Liver (tissue), 9 donors: Measurements from ENCODE around the gene RHOD. TPM values are rescaled to one million over a fixed set of nuclear protein-coding genes. Genes with fewer than 3 reads are reported as not detected.

Source experiments
- DNase-seq: peaks from one replicate; pipeline ENCODE4 v3.0.0-alpha.2; 2017; ENCODE audit warnings: low spot score
- H3K27ac ChIP-seq, 2 donors: one replicate each; pipeline ENCODE4 v1.7.0; 2013; ENCODE audit warnings: inconsistent platforms in 2 of 2, low read length in 2 of 2, control low read depth in 1 of 2, low read depth in 1 of 2, mild to moderate bottlenecking in 1 of 2
- H3K27me3 ChIP-seq, 4 donors: one replicate each; pipeline versions ENCODE4 v1.6.1 to v1.7.0; 2013; ENCODE audit warnings: low read length in 3 of 4, inconsistent platforms in 1 of 4, mild to moderate bottlenecking in 1 of 4, moderate library complexity in 1 of 4; ENCODE audit not compliant: control insufficient read depth in 4 of 4, insufficient read depth in 4 of 4
- H3K36me3 ChIP-seq, 4 donors: one replicate each; pipeline versions ENCODE4 v1.6.1 to v1.7.0; 2013; ENCODE audit warnings: low read length in 3 of 4, mild to moderate bottlenecking in 3 of 4, low read depth in 1 of 4, moderate library complexity in 1 of 4; ENCODE audit not compliant: control insufficient read depth in 4 of 4, insufficient read depth in 3 of 4
- H3K4me1 ChIP-seq, 4 donors: one replicate each; pipeline versions ENCODE4 v1.6.1 to v1.7.0; 2013; ENCODE audit warnings: low read length in 3 of 4, mild to moderate bottlenecking in 3 of 4, moderate library complexity in 1 of 4; ENCODE audit not compliant: control insufficient read depth in 4 of 4, insufficient read depth in 4 of 4
- H3K4me3 ChIP-seq, 3 donors: one replicate each; pipeline versions ENCODE4 v1.6.1 to v1.7.0; 2013; ENCODE audit warnings: low read length in 3 of 3, control low read depth in 1 of 3, low read depth in 1 of 3, mild to moderate bottlenecking in 1 of 3
- H3K9ac ChIP-seq, 2 donors: one replicate each; pipeline ENCODE4 v1.7.0; 2013; ENCODE audit warnings: low read length in 2 of 2, mild to moderate bottlenecking in 2 of 2, moderate library complexity in 2 of 2, control low read depth in 1 of 2, low read depth in 1 of 2
- H3K9me3 ChIP-seq, 4 donors: one replicate each; pipeline versions ENCODE4 v1.6.1 to v1.7.0; 2013; ENCODE audit warnings: low read length in 3 of 4; ENCODE audit not compliant: control insufficient read depth in 4 of 4
- EGR1 ChIP-seq, 2 donors: IDR thresholded peaks; 2 replicates each; pipeline ENCODE4 v1.6.1; 2016 to 2018; ENCODE audit warnings: antibody characterized with exemption in 2 of 2, low read depth in 2 of 2
- FOXA1 ChIP-seq: IDR thresholded peaks from 2 replicates; pipeline ENCODE4 v1.6.1; 2016; ENCODE audit warnings: antibody characterized with exemption
- FOXA2 ChIP-seq: IDR thresholded peaks from 2 replicates; pipeline ENCODE4 v1.6.1; 2016; ENCODE audit warnings: antibody characterized with exemption
- GABPA ChIP-seq, 2 donors: IDR thresholded peaks in 1 of 2; conservative IDR thresholded peaks in 1 of 2; 2 replicates each; pipeline ENCODE4 v1.6.1; 2016; ENCODE audit warnings: antibody characterized with exemption in 2 of 2, mild to moderate bottlenecking in 1 of 2, moderate library complexity in 1 of 2
- HNF4A ChIP-seq, 2 donors: conservative IDR thresholded peaks; 2 replicates each; pipeline ENCODE4 v1.6.1; 2016; ENCODE audit warnings: antibody characterized with exemption in 2 of 2, mild to moderate bottlenecking in 2 of 2
- HNF4G ChIP-seq: IDR thresholded peaks from 2 replicates; pipeline ENCODE4 v1.6.1; 2016; ENCODE audit warnings: antibody characterized with exemption
- JUND ChIP-seq, 2 donors: IDR thresholded peaks; 2 replicates each; pipeline ENCODE4 v1.6.1; 2016; ENCODE audit warnings: antibody characterized with exemption in 2 of 2
- RAD21 ChIP-seq, 2 donors: IDR thresholded peaks; 2 replicates each; pipeline ENCODE4 v1.6.1; 2016; ENCODE audit warnings: antibody characterized with exemption in 2 of 2, mild to moderate bottlenecking in 2 of 2
- RXRA ChIP-seq, 2 donors: IDR thresholded peaks; 2 replicates each; pipeline ENCODE4 v1.6.1; 2017 to 2018; ENCODE audit warnings: antibody characterized with exemption in 2 of 2, mild to moderate bottlenecking in 1 of 2
- YY1 ChIP-seq: IDR thresholded peaks from 2 replicates; pipeline ENCODE4 v1.6.1; 2016; ENCODE audit warnings: antibody characterized with exemption, mild to moderate bottlenecking
- WGBS: extraction: QIAGEN DNeasy Blood & Tissue Kit; methylation state at CpG from one replicate; pipeline ENCODE4 v1.1.7; 2013; 5-methylcytosine and 5-hydroxymethylcytosine counted together
- polyA plus RNA-seq, 2 donors: library from polyadenylated mRNA; stranded (reverse) in 1 of 2; unstranded in 1 of 2; fragments of 200-250 nt in 1 of 2; fragments of >200 nt in 1 of 2; fragmentation: Nextera tagmentation in 1 of 2; extraction: Ambion mirVana in 1 of 2; gene quantifications; one replicate each; pipeline versions ENCODE4 v1.2.1 to v1.2.3, GENCODE V29; 2013 to 2015
- total RNA-seq, 2 donors: library from RNA; depleted of rRNA; stranded (reverse); fragments of >200 nt; gene quantifications; one replicate each; pipeline ENCODE4 v1.2.3, GENCODE V29; 2014
- TF ChIP-seq, protein P1 (sequence below): IDR thresholded peaks from 2 replicates; pipeline ENCODE4 v1.6.1; 2016; ENCODE audit warnings: antibody characterized with exemption, mild to moderate bottlenecking
- TF ChIP-seq, protein P2 (sequence below): fragments of 150-350 bp; IDR thresholded peaks from 2 replicates; pipeline ENCODE4 v1.5.1; 2017; ENCODE audit warnings: improper control_type of control experiment, low read depth, low read length; ENCODE audit not compliant: missing input control
- TF ChIP-seq, protein P3 (sequence below): IDR thresholded peaks from 2 replicates; pipeline ENCODE4 v1.6.1; 2016; ENCODE audit warnings: antibody characterized with exemption
- donor health status: healthy.
- donor health status: healthy.
- donor health status: healthy.
- donor health status: healthy.
- donor health status: healthy.

RHOD gene
- total and polyA plus RNA-seq, 4 donors = 7.8 to 50.7 (median 33.2) TPM

DNA sequence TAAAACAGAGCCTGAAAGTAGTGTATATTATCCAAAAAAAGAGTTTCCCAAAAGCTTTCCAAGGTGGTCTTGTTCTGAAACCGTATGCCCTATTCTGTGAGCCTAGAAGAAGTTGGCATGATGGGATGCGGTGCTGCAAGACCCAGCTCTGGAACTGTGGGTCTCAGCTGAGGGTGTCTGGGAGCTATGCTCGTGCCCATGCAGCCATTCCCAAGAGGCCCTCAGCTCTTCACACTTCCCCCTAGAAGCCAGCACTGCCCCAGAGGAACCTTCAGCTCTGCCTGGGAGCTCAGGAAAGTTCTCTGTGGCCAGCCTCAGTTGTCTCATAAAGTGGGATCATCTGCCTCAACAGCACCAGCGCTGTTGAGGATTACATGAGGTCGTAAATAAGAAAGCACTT lies 40.1 kb upstream of the RHOD start:
- Histone ChIP-seq H3K27ac (no peak overlapping the region), H3K36me3 (no peaks in the 10 kb centered on the region), H3K27me3 (no peaks in the 10 kb centered on the region), H3K4me1 (no peaks in the 10 kb centered on the region), H3K4me3 (no peak overlapping the region), H3K9me3 (no peaks in the 10 kb centered on the region), H3K9ac (no peak overlapping the region)
- 91% methylated on average over 5 of the region's 5 CpGs for WGBS
- DNase-seq = no peak
- TF ChIP-seq GABPA (IDR thresholded peaks at IDR 0.05 in 1 of 2, conservative IDR thresholded peaks at IDR 0.05 in 1 of 2) = no peak
- no peak for TF ChIP-seq YY1
- TF ChIP-seq HNF4G = no peak
- TF ChIP-seq FOXA2 = no peak
- TF ChIP-seq RXRA (IDR thresholded peaks at IDR 0.05) = no peak
- TF ChIP-seq JUND (IDR thresholded peaks at IDR 0.05) = no peak
- no peak for TF ChIP-seq EGR1 (IDR thresholded peaks at IDR 0.05; ENCODE audit: low read depth in 2 of 2)
- no peak for TF ChIP-seq FOXA1
- TF ChIP-seq HNF4A (conservative IDR thresholded peaks at IDR 0.05) = no peak
- TF ChIP-seq, protein P1, sequence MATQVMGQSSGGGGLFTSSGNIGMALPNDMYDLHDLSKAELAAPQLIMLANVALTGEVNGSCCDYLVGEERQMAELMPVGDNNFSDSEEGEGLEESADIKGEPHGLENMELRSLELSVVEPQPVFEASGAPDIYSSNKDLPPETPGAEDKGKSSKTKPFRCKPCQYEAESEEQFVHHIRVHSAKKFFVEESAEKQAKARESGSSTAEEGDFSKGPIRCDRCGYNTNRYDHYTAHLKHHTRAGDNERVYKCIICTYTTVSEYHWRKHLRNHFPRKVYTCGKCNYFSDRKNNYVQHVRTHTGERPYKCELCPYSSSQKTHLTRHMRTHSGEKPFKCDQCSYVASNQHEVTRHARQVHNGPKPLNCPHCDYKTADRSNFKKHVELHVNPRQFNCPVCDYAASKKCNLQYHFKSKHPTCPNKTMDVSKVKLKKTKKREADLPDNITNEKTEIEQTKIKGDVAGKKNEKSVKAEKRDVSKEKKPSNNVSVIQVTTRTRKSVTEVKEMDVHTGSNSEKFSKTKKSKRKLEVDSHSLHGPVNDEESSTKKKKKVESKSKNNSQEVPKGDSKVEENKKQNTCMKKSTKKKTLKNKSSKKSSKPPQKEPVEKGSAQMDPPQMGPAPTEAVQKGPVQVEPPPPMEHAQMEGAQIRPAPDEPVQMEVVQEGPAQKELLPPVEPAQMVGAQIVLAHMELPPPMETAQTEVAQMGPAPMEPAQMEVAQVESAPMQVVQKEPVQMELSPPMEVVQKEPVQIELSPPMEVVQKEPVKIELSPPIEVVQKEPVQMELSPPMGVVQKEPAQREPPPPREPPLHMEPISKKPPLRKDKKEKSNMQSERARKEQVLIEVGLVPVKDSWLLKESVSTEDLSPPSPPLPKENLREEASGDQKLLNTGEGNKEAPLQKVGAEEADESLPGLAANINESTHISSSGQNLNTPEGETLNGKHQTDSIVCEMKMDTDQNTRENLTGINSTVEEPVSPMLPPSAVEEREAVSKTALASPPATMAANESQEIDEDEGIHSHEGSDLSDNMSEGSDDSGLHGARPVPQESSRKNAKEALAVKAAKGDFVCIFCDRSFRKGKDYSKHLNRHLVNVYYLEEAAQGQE = no peak
- TF ChIP-seq, protein P2, sequence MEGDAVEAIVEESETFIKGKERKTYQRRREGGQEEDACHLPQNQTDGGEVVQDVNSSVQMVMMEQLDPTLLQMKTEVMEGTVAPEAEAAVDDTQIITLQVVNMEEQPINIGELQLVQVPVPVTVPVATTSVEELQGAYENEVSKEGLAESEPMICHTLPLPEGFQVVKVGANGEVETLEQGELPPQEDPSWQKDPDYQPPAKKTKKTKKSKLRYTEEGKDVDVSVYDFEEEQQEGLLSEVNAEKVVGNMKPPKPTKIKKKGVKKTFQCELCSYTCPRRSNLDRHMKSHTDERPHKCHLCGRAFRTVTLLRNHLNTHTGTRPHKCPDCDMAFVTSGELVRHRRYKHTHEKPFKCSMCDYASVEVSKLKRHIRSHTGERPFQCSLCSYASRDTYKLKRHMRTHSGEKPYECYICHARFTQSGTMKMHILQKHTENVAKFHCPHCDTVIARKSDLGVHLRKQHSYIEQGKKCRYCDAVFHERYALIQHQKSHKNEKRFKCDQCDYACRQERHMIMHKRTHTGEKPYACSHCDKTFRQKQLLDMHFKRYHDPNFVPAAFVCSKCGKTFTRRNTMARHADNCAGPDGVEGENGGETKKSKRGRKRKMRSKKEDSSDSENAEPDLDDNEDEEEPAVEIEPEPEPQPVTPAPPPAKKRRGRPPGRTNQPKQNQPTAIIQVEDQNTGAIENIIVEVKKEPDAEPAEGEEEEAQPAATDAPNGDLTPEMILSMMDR = no peak
- TF ChIP-seq RAD21 (IDR thresholded peaks at IDR 0.05) = no peak
- TF ChIP-seq, protein P3, sequence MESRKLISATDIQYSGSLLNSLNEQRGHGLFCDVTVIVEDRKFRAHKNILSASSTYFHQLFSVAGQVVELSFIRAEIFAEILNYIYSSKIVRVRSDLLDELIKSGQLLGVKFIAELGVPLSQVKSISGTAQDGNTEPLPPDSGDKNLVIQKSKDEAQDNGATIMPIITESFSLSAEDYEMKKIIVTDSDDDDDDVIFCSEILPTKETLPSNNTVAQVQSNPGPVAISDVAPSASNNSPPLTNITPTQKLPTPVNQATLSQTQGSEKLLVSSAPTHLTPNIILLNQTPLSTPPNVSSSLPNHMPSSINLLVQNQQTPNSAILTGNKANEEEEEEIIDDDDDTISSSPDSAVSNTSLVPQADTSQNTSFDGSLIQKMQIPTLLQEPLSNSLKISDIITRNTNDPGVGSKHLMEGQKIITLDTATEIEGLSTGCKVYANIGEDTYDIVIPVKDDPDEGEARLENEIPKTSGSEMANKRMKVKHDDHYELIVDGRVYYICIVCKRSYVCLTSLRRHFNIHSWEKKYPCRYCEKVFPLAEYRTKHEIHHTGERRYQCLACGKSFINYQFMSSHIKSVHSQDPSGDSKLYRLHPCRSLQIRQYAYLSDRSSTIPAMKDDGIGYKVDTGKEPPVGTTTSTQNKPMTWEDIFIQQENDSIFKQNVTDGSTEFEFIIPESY = no peak

DNA sequence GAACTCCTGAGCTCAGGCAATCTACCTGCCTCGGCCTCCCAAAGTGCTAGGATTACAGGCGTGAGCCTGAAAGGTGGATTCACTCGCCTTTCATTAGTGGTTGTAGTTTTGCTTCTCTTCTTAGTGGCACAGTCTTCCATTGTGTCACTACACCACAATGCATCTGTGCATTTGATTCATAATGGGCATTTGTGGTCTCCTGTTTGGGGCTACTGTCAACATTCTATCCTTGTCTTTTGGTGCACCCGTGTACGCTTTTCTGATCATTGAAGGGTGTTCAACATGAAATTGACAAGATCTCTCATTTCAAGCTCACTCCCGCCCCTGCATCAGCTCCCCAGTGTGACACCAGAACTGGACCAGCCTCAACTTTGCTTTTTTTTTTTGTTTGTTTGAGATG lies 35.7 kb upstream of the RHOD start:
- DNase-seq = no peak
- TF ChIP-seq RAD21 (IDR thresholded peaks at IDR 0.05) = no peak
- Histone ChIP-seq H3K27me3 (no peaks in the 10 kb centered on the region), H3K4me3 (no peak overlapping the region), H3K27ac (no peak overlapping the region), H3K4me1 (peaks cover 9 to 27% (median 20%) of the 10 kb centered on the region in 4 donors), H3K9me3 (no peaks in the 10 kb centered on the region), H3K36me3 (no peaks in the 10 kb centered on the region), H3K9ac (no peak overlapping the region)
- 96% methylated on average over 6 of the region's 6 CpGs for WGBS
